CD14-positive monocyte (primary cell): ENCODE data around the gene FCGR2B. TPM values are rescaled to one million over a fixed set of nuclear protein-coding genes. Genes with fewer than 3 reads are reported as not detected.

Experiments
- DNase-seq, 3 donors: peaks; one replicate each; pipeline ENCODE4 v3.0.0-alpha.2; 2011 to 2022
- H2AFZ ChIP-seq: 2 replicates; pipeline ENCODE4 v1.6.0; 2012; ENCODE audit warnings: mild to moderate bottlenecking, low read depth, low read length, inconsistent platforms; ENCODE audit not compliant: insufficient read depth, poor library complexity, severe bottlenecking
- H3K27ac ChIP-seq, 2 donors: 1 replicate in 1 of 2; 2 replicates in 1 of 2; pipeline ENCODE4 v1.5.1; 2012 to 2013; ENCODE audit warnings: low read length in 2 of 2, control low read depth in 1 of 2, inconsistent platforms in 1 of 2, low read depth in 1 of 2, mild to moderate bottlenecking in 1 of 2
- H3K27me3 ChIP-seq, 2 donors: one replicate each; pipeline versions ENCODE4 v1.6.0 to v1.6.1; 2011 to 2013; ENCODE audit warnings: low read length in 2 of 2; ENCODE audit not compliant: control insufficient read depth in 2 of 2, insufficient read depth in 2 of 2
- H3K36me3 ChIP-seq, 2 donors: replicated peaks in 1 of 2; 1 replicate in 1 of 2; 2 replicates in 1 of 2; pipeline versions ENCODE4 v1.5.1 to v1.6.1; 2012 to 2013; ENCODE audit warnings: low read length in 2 of 2, control low read depth in 1 of 2, inconsistent platforms in 1 of 2, mild to moderate bottlenecking in 1 of 2; ENCODE audit not compliant: insufficient read depth in 2 of 2, control insufficient read depth in 1 of 2
- H3K4me1 ChIP-seq, 2 donors: 1 replicate in 1 of 2; 2 replicates in 1 of 2; pipeline versions ENCODE4 v1.5.1 to v1.6.1; 2012 to 2013; ENCODE audit warnings: low read length in 2 of 2, control low read depth in 1 of 2, inconsistent platforms in 1 of 2, mild to moderate bottlenecking in 1 of 2, moderate library complexity in 1 of 2; ENCODE audit not compliant: insufficient read depth in 2 of 2, control insufficient read depth in 1 of 2
- H3K4me2 ChIP-seq: replicated peaks from 2 replicates; pipeline ENCODE3; 2012; ENCODE audit warnings: low read length, moderate library complexity, mild to moderate bottlenecking; ENCODE audit not compliant: poor library complexity, severe bottlenecking; ENCODE audit errors: extremely low read depth
- H3K4me3 ChIP-seq, 3 experiments: fragments of 200-600 bp in 1 of 3; sonication (generic) in 1 of 3; replicated peaks in 1 of 3; 1 replicate in 2 of 3; 2 replicates in 1 of 3; pipeline ENCODE4 v1.5.1; 2011 to 2013; ENCODE audit warnings: low read length in 3 of 3, mild to moderate bottlenecking in 3 of 3, control low read depth in 2 of 3, low read depth in 2 of 3, inconsistent platforms in 1 of 3, moderate library complexity in 1 of 3
- H3K79me2 ChIP-seq: 2 replicates; pipeline ENCODE4 v1.6.0; 2012; ENCODE audit warnings: mild to moderate bottlenecking, control low read depth, inconsistent platforms, low read length, moderate library complexity; ENCODE audit not compliant: insufficient read depth
- H3K9ac ChIP-seq: 2 replicates; pipeline ENCODE4 v1.6.0; 2017; ENCODE audit warnings: low read length, mild to moderate bottlenecking; ENCODE audit not compliant: insufficient read depth, poor library complexity, severe bottlenecking
- H3K9me3 ChIP-seq, 2 donors: replicated peaks in 1 of 2; 1 replicate in 1 of 2; 2 replicates in 1 of 2; pipeline versions ENCODE4 v1.5.1 to v1.6.1; 2012 to 2013; ENCODE audit warnings: low read length in 2 of 2, control low read depth in 1 of 2; ENCODE audit not compliant: control insufficient read depth in 1 of 2, insufficient read depth in 1 of 2
- H4K20me1 ChIP-seq: 2 replicates; pipeline ENCODE4 v1.6.0; 2012; ENCODE audit warnings: mild to moderate bottlenecking, low read length, control low read depth, moderate library complexity; ENCODE audit not compliant: insufficient read depth
- H3K27ac Mint-ChIP-seq, 7 donors: one replicate each; pipeline ENCODE4 v1.8.0; 2020; ENCODE audit warnings: mild to moderate bottlenecking in 7 of 7, mixed read lengths in 7 of 7, moderate library complexity in 6 of 7, inconsistent platforms in 2 of 7
- H3K27me3 Mint-ChIP-seq, 3 donors: one replicate each; pipeline ENCODE4 v1.8.0; 2021 to 2022; ENCODE audit warnings: low read depth in 3 of 3, mild to moderate bottlenecking in 3 of 3, mixed read lengths in 3 of 3, moderate library complexity in 3 of 3, inconsistent platforms in 1 of 3
- H3K36me3 Mint-ChIP-seq, 2 donors: one replicate each; pipeline ENCODE4 v1.8.0; 2020; ENCODE audit warnings: mixed read lengths in 2 of 2, inconsistent platforms in 1 of 2, mild to moderate bottlenecking in 1 of 2
- H3K4me1 Mint-ChIP-seq: one replicate; pipeline ENCODE4 v1.8.0; 2020; ENCODE audit warnings: mild to moderate bottlenecking, mixed read lengths
- H3K4me3 Mint-ChIP-seq, 2 donors: one replicate each; pipeline ENCODE4 v1.8.0; 2020; ENCODE audit warnings: mild to moderate bottlenecking in 2 of 2, mixed read lengths in 2 of 2, moderate library complexity in 1 of 2
- H3K9me3 Mint-ChIP-seq, 7 donors: one replicate each; pipeline ENCODE4 v1.8.0; 2020 to 2022; ENCODE audit warnings: mixed read lengths in 7 of 7, mild to moderate bottlenecking in 6 of 7, moderate library complexity in 6 of 7, inconsistent platforms in 2 of 7
- WGBS: methylation state at CpG from one replicate; pipeline ENCODE4 v1.1.5; 2013; ENCODE audit warnings: missing lambda C conversion rate; ENCODE audit not compliant: insufficient coverage; 5-methylcytosine and 5-hydroxymethylcytosine counted together
- intact Hi-C, 2 donors: fragments of 100-400 bp; cut with micrococcal nuclease; formaldehyde crosslinking; loops; one replicate each; pipeline versions ENCODE4 v1.15.0 to v1.15.1; 2023
- polyA plus RNA-seq, 3 donors: library from polyadenylated mRNA; depleted of rRNA in 1 of 3; unstranded in 2 of 3; stranded (reverse) in 1 of 3; fragments of 300-500 nt in 2 of 3; fragments of >200 nt in 1 of 3; fragmentation: Illumina TruSeq in 2 of 3; gene quantifications; 1 replicate in 2 of 3; 2 replicates in 1 of 3; pipeline ENCODE4 v1.2.3, GENCODE V29; 2012 to 2021
- TF ChIP-seq, protein P1 (sequence below): fragments of 200-600 bp; IDR thresholded peaks from one replicate; pipeline ENCODE4 v1.8.0; 2022; ENCODE audit warnings: antibody characterized with exemption, mild to moderate bottlenecking

Gene FCGR2B
- polyA plus RNA-seq, 3 donors, result 12.1 to 41.5 (median 24.9) TPM

GRCh38 chr1:161725908-161726472 is 63.0 kb downstream of the FCGR2B start:
- under 1% methylated on average over 29 of the region's 34 CpGs for WGBS
- Mint-ChIP-seq H3K27ac (peak overlapping the region in 1 of 7 donors; percentile 56), H3K27me3 (peaks cover 92 to 100% (median 94%) of the 10 kb centered on the region in 3 donors), H3K4me1 (peaks cover 55% of the 10 kb centered on the region), H3K4me3 (peak overlapping the region; percentile 78 to 97), H3K9me3 (peaks cover 3 to 23% (median 14%) of the 10 kb centered on the region in 7 donors), H3K36me3 (peaks cover 10 to 11% of the 10 kb centered on the region in 2 donors)
- DNase-seq, result peak in 1 of 3 donors; percentile 22
- Histone ChIP-seq H3K4me3 (peak overlapping the region; percentile 25 to 77 (median 33)), H3K9me3 (no peaks in the 10 kb centered on the region), H3K27me3 (peaks cover 63 to 96% of the 10 kb centered on the region in 2 donors), H3K4me1 (peaks cover 44 to 62% of the 10 kb centered on the region in 2 donors), H3K4me2 (peak overlapping the region; percentile 91), H3K79me2 (no peaks in the 10 kb centered on the region), H2AFZ (peak overlapping the region; percentile 79), H3K9ac (peak overlapping the region; percentile 29), H3K36me3 (no peaks in the 10 kb centered on the region), H4K20me1 (no peaks in the 10 kb centered on the region), H3K27ac (no peak overlapping the region)
- TF ChIP-seq, protein P1, sequence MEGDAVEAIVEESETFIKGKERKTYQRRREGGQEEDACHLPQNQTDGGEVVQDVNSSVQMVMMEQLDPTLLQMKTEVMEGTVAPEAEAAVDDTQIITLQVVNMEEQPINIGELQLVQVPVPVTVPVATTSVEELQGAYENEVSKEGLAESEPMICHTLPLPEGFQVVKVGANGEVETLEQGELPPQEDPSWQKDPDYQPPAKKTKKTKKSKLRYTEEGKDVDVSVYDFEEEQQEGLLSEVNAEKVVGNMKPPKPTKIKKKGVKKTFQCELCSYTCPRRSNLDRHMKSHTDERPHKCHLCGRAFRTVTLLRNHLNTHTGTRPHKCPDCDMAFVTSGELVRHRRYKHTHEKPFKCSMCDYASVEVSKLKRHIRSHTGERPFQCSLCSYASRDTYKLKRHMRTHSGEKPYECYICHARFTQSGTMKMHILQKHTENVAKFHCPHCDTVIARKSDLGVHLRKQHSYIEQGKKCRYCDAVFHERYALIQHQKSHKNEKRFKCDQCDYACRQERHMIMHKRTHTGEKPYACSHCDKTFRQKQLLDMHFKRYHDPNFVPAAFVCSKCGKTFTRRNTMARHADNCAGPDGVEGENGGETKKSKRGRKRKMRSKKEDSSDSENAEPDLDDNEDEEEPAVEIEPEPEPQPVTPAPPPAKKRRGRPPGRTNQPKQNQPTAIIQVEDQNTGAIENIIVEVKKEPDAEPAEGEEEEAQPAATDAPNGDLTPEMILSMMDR, result no peak
- intact Hi-C loops, result no loop called here

GRCh38 chr1:161726473-161727255 is 63.7 kb downstream of the FCGR2B start:
- Histone ChIP-seq H3K4me3 (peak overlapping the region; percentile 25 to 77 (median 33)), H4K20me1 (no peaks in the 10 kb centered on the region), H3K4me1 (peaks cover 37 to 55% of the 10 kb centered on the region in 2 donors), H3K27ac (no peak overlapping the region), H3K9ac (peak overlapping the region; percentile 29), H2AFZ (peak overlapping the region; percentile 79), H3K4me2 (peak overlapping the region; percentile 91), H3K36me3 (no peaks in the 10 kb centered on the region), H3K27me3 (peaks cover 66 to 96% of the 10 kb centered on the region in 2 donors), H3K9me3 (no peaks in the 10 kb centered on the region), H3K79me2 (no peaks in the 10 kb centered on the region)
- peak overlapping the region in 2 of 7 donors; percentile 8 to 28 for H3K27ac Mint-ChIP-seq
- TF ChIP-seq, protein P1, result no peak
- WGBS, result under 1% methylated on average over 69 of the region's 83 CpGs
- H3K4me3 Mint-ChIP-seq, result peak overlapping the region; percentile 78 to 97
- peaks cover 95 to 100% (median 97%) of the 10 kb centered on the region in 3 donors for H3K27me3 Mint-ChIP-seq
- DNase-seq, result peak in 2 of 3 donors; percentile 36 to 42
- H3K4me1 Mint-ChIP-seq, result peaks cover 49% of the 10 kb centered on the region
- peaks cover 3 to 23% (median 14%) of the 10 kb centered on the region in 7 donors for H3K9me3 Mint-ChIP-seq
- H3K36me3 Mint-ChIP-seq, result peaks cover 10 to 11% of the 10 kb centered on the region in 2 donors
- intact Hi-C loops, result no loop called here
